HCT116 (cell line): ENCODE results near the gene CDH13. TPM values are rescaled to one million over a fixed set of nuclear protein-coding genes. Genes with fewer than 3 reads are reported as not detected.

Experiments used
- ATAC-seq: fragments of 200-7000 bp; cut with Tn5 transposase; 2 replicates; pipeline ENCODE4 v1.9.1; 2020; ENCODE audit warnings: mild to moderate bottlenecking, moderate library complexity
- BruUV-seq: library from RNA; stranded (reverse); fragments of 400-500 nt; replicated peaks from 2 replicates; lab custom pipeline; 2021; lab: Mats Ljungman, UMichigan
- CTCF ChIA-PET: fragments of 300-600 bp; sonication (Branson Sonifier 250); formaldehyde crosslinking; loops from one replicate; lab custom pipeline; 2021; ENCODE audit warnings: antibody characterized with exemption; lab: Charles Lee
- POLR2A ChIA-PET: fragments of 300-600, 350-600 bp; sonication (Branson Sonifier 250); formaldehyde crosslinking; loops from one replicate; lab custom pipeline; 2021; ENCODE audit warnings: antibody characterized with exemption; lab: Charles Lee
- RAD21 ChIA-PET, 2 experiments: fragments of 300-600 bp; sonication (Branson Sonifier 250); formaldehyde crosslinking; loops; one replicate each; lab custom pipeline; 2023; ENCODE audit warnings: low total read pairs in 2 of 2; ENCODE audit not compliant: uncharacterized antibody in 2 of 2, unreplicated experiment in 2 of 2, low non-redundant PET in 1 of 2; lab: Charles Lee
- DNase-seq: peaks from one replicate; pipeline ENCODE4 v3.0.0-alpha.2; 2010; ENCODE audit warnings: low read depth, low spot score
- H2AFZ ChIP-seq: fragments of 200-600 bp; shearing (Covaris generic), sonication (generic); 2 replicates; pipeline ENCODE4 v1.6.1; 2017; ENCODE audit warnings: low read depth, mixed run types, mixed read lengths, antibody characterized with exemption, low read length; ENCODE audit not compliant: poor library complexity, severe bottlenecking
- H3K27ac ChIP-seq: 2 replicates; pipeline ENCODE4 v1.5.1; 2012; ENCODE audit warnings: low read depth, low read length
- H3K27me3 ChIP-seq: fragments of 200-600 bp; sonication (generic); 2 replicates; pipeline ENCODE4 v1.6.1; 2016; ENCODE audit warnings: mixed run types, low read length, mixed read lengths; ENCODE audit not compliant: insufficient read depth
- H3K36me3 ChIP-seq, 2 experiments: fragments of 200-500 bp in 1 of 2; fragments of 200-600 bp in 1 of 2; sonication (Bioruptor generic) in 1 of 2; sonication (generic) in 1 of 2; 2 replicates each; pipeline versions ENCODE4 v1.5.1 to v1.6.1; 2014 to 2016; ENCODE audit warnings: low read length in 2 of 2, inconsistent platforms in 1 of 2, mixed read lengths in 1 of 2, mixed run types in 1 of 2; ENCODE audit not compliant: insufficient read depth in 2 of 2, control insufficient read depth in 1 of 2
- H3K4me1 ChIP-seq, 2 experiments: fragments of 200-600 bp in 1 of 2; sonication (generic) in 1 of 2; 2 replicates each; pipeline versions ENCODE4 v1.5.1 to v1.6.1; 2012 to 2017; ENCODE audit warnings: low read length in 2 of 2, inconsistent platforms in 1 of 2, mild to moderate bottlenecking in 1 of 2, mixed read lengths in 1 of 2, mixed run types in 1 of 2, moderate library complexity in 1 of 2; ENCODE audit not compliant: insufficient read depth in 2 of 2, control insufficient read depth in 1 of 2
- H3K4me2 ChIP-seq: fragments of 200-600 bp; sonication (generic); 2 replicates; pipeline ENCODE4 v1.6.1; 2017; ENCODE audit warnings: mixed run types, low read length, mixed read lengths
- H3K4me3 ChIP-seq, 2 experiments: fragments of 200-600 bp in 1 of 2; sonication (generic) in 1 of 2; replicated peaks in 1 of 2; 2 replicates each; pipeline ENCODE4 v1.5.1; 2011 to 2016; ENCODE audit warnings: low read length in 2 of 2, control low read depth in 1 of 2, low read depth in 1 of 2, mild to moderate bottlenecking in 1 of 2, mixed read lengths in 1 of 2, mixed run types in 1 of 2
- H3K79me2 ChIP-seq: fragments of 200-600 bp; sonication (generic); 2 replicates; pipeline ENCODE4 v1.6.1; 2017; ENCODE audit warnings: mild to moderate bottlenecking, mixed run types, low read length, moderate library complexity, mixed read lengths; ENCODE audit not compliant: insufficient read depth
- H3K9ac ChIP-seq: fragments of 200-600 bp; sonication (generic); 2 replicates; pipeline ENCODE4 v1.6.1; 2016; ENCODE audit warnings: low read length, mixed read lengths
- H3K9me2 ChIP-seq: fragments of 200-600 bp; sonication (generic), shearing (Covaris generic); 2 replicates; pipeline ENCODE4 v1.6.1; 2017; ENCODE audit warnings: mixed run types, mild to moderate bottlenecking, moderate library complexity; ENCODE audit not compliant: insufficient read depth
- H3K9me3 ChIP-seq, 2 experiments: fragments of 200-500 bp in 1 of 2; fragments of 200-600 bp in 1 of 2; sonication (Bioruptor generic) in 1 of 2; sonication (generic) in 1 of 2; 2 replicates each; pipeline ENCODE4 v1.6.1; 2014 to 2017; ENCODE audit warnings: low read length in 2 of 2, mixed read lengths in 2 of 2, inconsistent platforms in 1 of 2, low read depth in 1 of 2, mild to moderate bottlenecking in 1 of 2, mixed run types in 1 of 2, moderate library complexity in 1 of 2; ENCODE audit not compliant: control insufficient read depth in 1 of 2, insufficient read depth in 1 of 2
- H4K20me1 ChIP-seq: fragments of 200-600 bp; sonication (generic), shearing (Covaris generic); 2 replicates; pipeline ENCODE4 v1.6.1; 2017; ENCODE audit warnings: mixed run types, mild to moderate bottlenecking, moderate library complexity; ENCODE audit not compliant: insufficient read depth
- ATF3 ChIP-seq: IDR thresholded peaks from 2 replicates; pipeline ENCODE4 v1.6.1; 2012
- EGR1 ChIP-seq: IDR thresholded peaks from 2 replicates; pipeline ENCODE4 v1.6.1; 2012; ENCODE audit warnings: low read depth
- EZH2phosphoT487 ChIP-seq: fragments of 200-600 bp; IDR thresholded peaks from 2 replicates; pipeline ENCODE4 v1.6.1; 2018; ENCODE audit warnings: antibody characterized with exemption, borderline replicate concordance
- FOSL1 ChIP-seq: IDR thresholded peaks from 2 replicates; pipeline ENCODE4 v1.6.1; 2012; ENCODE audit warnings: low read depth
- JUND ChIP-seq: IDR thresholded peaks from 2 replicates; pipeline ENCODE4 v1.6.1; 2012
- MAX ChIP-seq: IDR thresholded peaks from 2 replicates; pipeline ENCODE4 v1.6.1; 2012
- POLR2A ChIP-seq: IDR thresholded peaks from 2 replicates; pipeline ENCODE4 v1.7.0; 2011; ENCODE audit warnings: borderline replicate concordance; ENCODE audit not compliant: insufficient read depth, insufficient read length; ENCODE audit errors: extremely low read depth
- POLR2AphosphoS5 ChIP-seq: IDR thresholded peaks from 2 replicates; pipeline ENCODE4 v1.6.1; 2011; ENCODE audit warnings: mild to moderate bottlenecking, low read depth, low read length, moderate library complexity
- RAD21 ChIP-seq: IDR thresholded peaks from 2 replicates; pipeline ENCODE4 v1.6.1; 2012; ENCODE audit warnings: low read depth, mild to moderate bottlenecking
- REST ChIP-seq: IDR thresholded peaks from 2 replicates; pipeline ENCODE4 v1.6.1; 2012; ENCODE audit warnings: low read depth
- SIN3A ChIP-seq: IDR thresholded peaks from 2 replicates; pipeline ENCODE4 v1.6.1; 2012; ENCODE audit warnings: low read depth
- SP1 ChIP-seq: IDR thresholded peaks from 2 replicates; pipeline ENCODE4 v1.6.1; 2012; ENCODE audit warnings: low read depth
- SRF ChIP-seq: IDR thresholded peaks from 2 replicates; pipeline ENCODE4 v1.6.1; 2012; ENCODE audit warnings: low read depth
- YY1 ChIP-seq: IDR thresholded peaks from 2 replicates; pipeline ENCODE4 v1.6.1; 2011; ENCODE audit warnings: low read length, low read depth, moderate library complexity, mild to moderate bottlenecking; ENCODE audit not compliant: insufficient replicate concordance; ENCODE audit errors: extremely low read depth
- ZBTB33 ChIP-seq: IDR thresholded peaks from 2 replicates; pipeline ENCODE4 v1.6.1; 2011; ENCODE audit warnings: mild to moderate bottlenecking, low read length, moderate library complexity; ENCODE audit not compliant: insufficient replicate concordance; ENCODE audit errors: extremely low read depth
- ZFX ChIP-seq: fragments of 450-650 bp; IDR thresholded peaks from 2 replicates; pipeline ENCODE4 v1.6.1; 2017
- ZNF274 ChIP-seq: fragments of 200-500 bp; sonication (Bioruptor generic); IDR thresholded peaks from 2 replicates; pipeline ENCODE4 v1.6.1; 2014; ENCODE audit warnings: mild to moderate bottlenecking, low read depth, low read length, inconsistent platforms
- intact Hi-C: fragments of 100-400 bp; cut with micrococcal nuclease; formaldehyde crosslinking; loops from 2 replicates; pipeline ENCODE4 v1.10.0; 2022
- total RNA-seq: library from RNA; stranded (reverse); gene quantifications from one replicate; pipeline ENCODE4 v1.2.1, GENCODE V29; 2021; ENCODE audit not compliant: unreplicated experiment

Gene CDH13
- total RNA-seq, 1 experiment from 2014 or later: not detected

GRCh38 chr16:82882982-82883835, 256.4 kb downstream of the CDH13 start:
- ChIA-PET POLR2A (no interaction called here), CTCF (no interaction called here), RAD21 (no interaction called here)
- Histone ChIP-seq H3K27me3 (no peaks in the 10 kb centered on the region), H2AFZ (no peak overlapping the region), H3K4me1 (no peaks in the 10 kb centered on the region), H4K20me1 (no peaks in the 10 kb centered on the region), H3K9me2 (no peaks in the 10 kb centered on the region), H3K9me3 (peaks cover 30 to 34% of the 10 kb centered on the region in 2 experiments; a peak in 2 of 4 replicates), H3K36me3 (no peaks in the 10 kb centered on the region), H3K27ac (no peak overlapping the region), H3K4me3 (no peak overlapping the region), H3K79me2 (no peaks in the 10 kb centered on the region), H3K4me2 (no peak overlapping the region), H3K9ac (no peak overlapping the region)
- TF ChIP-seq POLR2AphosphoS5 (no peak), SP1 (no peak), ZFX (no peak), RAD21 (no peak), SRF (no peak), ATF3 (no peak), EGR1 (no peak), REST (no peak), MAX (no peak), SIN3A (no peak), FOSL1 (no peak), POLR2A (no peak), ZNF274 (no peak), ZBTB33 (no peak), YY1 (no peak), JUND (no peak), EZH2phosphoT487 (no peak)
- BruUV-seq: no TSS peak
- DNase-seq (no peak), ATAC-seq (no peak)
- intact Hi-C loops: no loop called here
